AG04449 (cell line): ENCODE results near the gene RAB3IL1.

Experiments used
- CTCF ChIA-PET: fragments of 350-600 bp; formaldehyde crosslinking; extraction: SDS; loops from one replicate; lab custom pipeline; 2021; ENCODE audit warnings: antibody characterized with exemption; lab: Yijun Ruan, JAX
- POLR2A ChIA-PET: fragments of 400-600, 350-600 bp; formaldehyde crosslinking; extraction: SDS; loops from one replicate; lab custom pipeline; 2020; ENCODE audit warnings: antibody characterized with exemption, inconsistent platforms; lab: Yijun Ruan, JAX
- DNase-seq: peaks from one replicate; pipeline ENCODE4 v3.0.0-alpha.2; 2010; ENCODE audit warnings: low read depth, low spot score
- H3K4me3 ChIP-seq: 2 replicates; pipeline ENCODE4 v1.5.1; 2011; ENCODE audit warnings: low read depth, mild to moderate bottlenecking, control low read depth, low read length
- TF ChIP-seq, protein P1 (sequence below): IDR thresholded peaks from one replicate; pipeline ENCODE4 v1.5.1; 2011; ENCODE audit warnings: mild to moderate bottlenecking, moderate library complexity, low read length, control low read depth, inconsistent platforms; ENCODE audit not compliant: insufficient read depth; ENCODE audit errors: missing control alignments

The RAB3IL1 gene

DNA sequence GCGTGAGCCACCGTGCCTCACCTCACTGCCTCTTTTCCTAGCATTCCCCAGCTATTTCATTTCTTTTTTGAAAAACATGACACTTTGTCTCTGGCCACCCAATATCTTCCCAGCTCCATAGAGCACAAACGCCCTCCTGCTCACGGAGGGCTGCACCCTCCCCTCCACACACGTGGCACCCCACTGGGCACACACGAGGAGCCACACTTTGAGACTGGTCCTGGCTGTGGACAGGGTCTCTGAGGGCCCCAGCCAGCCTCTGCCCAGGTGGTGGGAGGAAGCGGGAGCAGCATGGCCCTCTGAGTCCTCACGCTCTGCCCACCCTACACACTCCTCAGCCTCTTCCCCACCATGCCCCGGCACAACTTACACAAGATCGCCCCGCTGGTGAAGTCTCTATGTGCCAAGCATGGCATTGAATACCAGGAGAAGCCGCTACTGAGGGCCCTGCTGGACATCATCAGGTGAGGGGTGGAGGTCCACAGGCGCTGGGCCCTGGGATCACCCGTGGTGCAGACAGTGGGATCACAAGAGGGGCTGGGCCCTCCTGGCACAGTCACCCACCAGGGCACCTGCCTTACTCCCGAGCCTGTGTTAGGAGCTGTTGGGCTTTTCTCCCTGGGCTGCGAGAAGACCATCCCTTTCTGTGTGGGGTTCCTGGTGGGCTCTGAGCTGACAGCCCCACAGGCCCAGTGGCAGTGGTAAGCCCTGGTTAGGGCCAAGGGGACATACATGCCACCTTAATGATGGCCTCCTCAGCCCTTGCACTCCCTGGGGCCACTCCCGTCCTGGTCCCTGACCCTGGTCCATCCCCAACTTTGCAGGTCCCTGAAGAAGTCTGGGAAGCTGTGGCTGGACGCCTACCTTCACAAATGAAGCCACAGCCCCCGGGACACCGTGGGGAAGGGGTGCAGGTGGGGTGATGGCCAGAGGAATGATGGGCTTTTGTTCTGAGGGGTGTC lies 52.3 kb downstream of the RAB3IL1 start:
- ChIA-PET CTCF (interaction anchor here (0.6 to 10.2 kb wide), 8 partner anchors 36 to 243 kb away, joined by 3 to 183 read pairs (median 4); no protein-coding TSS in a partner anchor), POLR2A (interaction anchor here (0.8 kb wide), 1 partner anchor 23 kb away, joined by 3 read pairs; no protein-coding TSS in a partner anchor)
- DNase-seq: no peak
- H3K4me3 ChIP-seq: no peak overlapping the region
- TF ChIP-seq, protein P1, sequence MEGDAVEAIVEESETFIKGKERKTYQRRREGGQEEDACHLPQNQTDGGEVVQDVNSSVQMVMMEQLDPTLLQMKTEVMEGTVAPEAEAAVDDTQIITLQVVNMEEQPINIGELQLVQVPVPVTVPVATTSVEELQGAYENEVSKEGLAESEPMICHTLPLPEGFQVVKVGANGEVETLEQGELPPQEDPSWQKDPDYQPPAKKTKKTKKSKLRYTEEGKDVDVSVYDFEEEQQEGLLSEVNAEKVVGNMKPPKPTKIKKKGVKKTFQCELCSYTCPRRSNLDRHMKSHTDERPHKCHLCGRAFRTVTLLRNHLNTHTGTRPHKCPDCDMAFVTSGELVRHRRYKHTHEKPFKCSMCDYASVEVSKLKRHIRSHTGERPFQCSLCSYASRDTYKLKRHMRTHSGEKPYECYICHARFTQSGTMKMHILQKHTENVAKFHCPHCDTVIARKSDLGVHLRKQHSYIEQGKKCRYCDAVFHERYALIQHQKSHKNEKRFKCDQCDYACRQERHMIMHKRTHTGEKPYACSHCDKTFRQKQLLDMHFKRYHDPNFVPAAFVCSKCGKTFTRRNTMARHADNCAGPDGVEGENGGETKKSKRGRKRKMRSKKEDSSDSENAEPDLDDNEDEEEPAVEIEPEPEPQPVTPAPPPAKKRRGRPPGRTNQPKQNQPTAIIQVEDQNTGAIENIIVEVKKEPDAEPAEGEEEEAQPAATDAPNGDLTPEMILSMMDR: no peak

DNA sequence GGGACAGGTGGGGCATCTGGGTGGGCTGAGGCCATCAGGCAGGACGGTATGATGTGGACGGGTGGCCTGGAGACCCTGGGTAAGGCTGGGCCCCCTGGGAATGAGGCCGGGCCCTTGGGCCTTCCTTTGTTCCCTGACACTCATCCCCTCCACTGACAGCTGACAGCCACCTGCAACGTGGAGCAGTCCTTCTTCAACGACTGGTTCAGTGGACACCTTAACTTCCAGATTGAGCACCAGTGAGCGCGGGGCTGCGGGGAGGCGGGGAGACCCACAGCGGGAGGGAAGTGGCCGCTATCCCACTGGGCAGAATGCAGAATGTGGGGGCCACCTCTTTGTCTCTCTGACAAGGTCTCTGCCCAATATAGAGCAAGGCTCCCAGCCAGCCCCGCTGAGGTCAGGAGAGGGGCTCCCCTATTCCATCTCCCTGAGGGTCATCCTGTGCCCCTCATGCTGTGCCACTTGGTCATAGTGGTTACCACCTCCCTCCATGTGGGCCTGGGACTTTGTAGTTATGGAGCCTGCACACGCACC lies 53.8 kb downstream of the RAB3IL1 start:
- POLR2A ChIA-PET: interaction anchor here (0.6 kb wide), 1 partner anchor 47 kb away, joined by 3 read pairs; no protein-coding TSS in a partner anchor
- DNase-seq: no peak
- TF ChIP-seq, protein P1: no peak
- H3K4me3 ChIP-seq: no peak overlapping the region
- CTCF ChIA-PET: interaction anchor here (0.6 to 2.7 kb wide), 6 partner anchors 9 to 244 kb away, joined by 3 to 12 read pairs (median 4); no protein-coding TSS in a partner anchor

DNA sequence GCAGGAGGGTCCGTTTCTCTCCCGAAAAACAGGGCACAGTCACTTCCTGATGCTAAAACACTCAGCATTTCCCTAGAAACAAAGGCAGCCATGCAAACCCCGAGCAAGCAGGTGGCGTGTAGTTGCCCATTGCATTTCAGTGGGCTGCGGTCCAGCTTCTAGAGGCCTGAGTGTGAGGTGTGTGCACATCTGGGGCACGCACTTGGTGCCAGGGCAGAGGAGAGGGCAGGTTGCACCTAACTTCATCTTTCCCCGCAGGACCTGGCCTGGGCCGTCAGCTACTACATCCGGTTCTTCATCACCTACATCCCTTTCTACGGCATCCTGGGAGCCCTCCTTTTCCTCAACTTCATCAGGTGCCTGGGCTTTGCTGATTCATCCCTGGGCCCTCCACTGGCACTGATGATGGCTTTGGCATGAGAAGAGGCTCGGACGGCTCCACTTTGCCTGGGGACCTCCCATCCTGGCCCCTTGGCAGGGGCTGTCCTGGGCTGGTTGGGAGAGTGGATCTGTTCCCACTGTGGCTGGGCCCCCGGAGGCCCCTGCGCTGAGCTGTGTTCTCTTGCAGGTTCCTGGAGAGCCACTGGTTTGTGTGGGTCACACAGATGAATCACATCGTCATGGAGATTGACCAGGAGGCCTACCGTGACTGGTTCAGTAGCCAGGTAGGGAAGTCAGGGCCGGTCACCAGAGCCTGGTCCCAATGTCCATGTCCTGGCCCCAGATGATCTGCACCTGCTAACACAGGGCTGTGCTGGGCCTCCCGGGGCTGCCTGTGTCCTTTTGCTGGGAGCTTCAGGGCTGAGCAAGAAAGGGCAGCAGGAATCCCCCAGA lies 54.4 kb downstream of the RAB3IL1 start:
- ChIA-PET CTCF (interaction anchor here (0.6 to 2.7 kb wide), 4 partner anchors 8 to 66 kb away, joined by 3 to 12 read pairs (median 7); no protein-coding TSS in a partner anchor), POLR2A (no interaction called here)
- TF ChIP-seq, protein P1: no peak
- DNase-seq: no peak
- no peak overlapping the region for H3K4me3 ChIP-seq

DNA sequence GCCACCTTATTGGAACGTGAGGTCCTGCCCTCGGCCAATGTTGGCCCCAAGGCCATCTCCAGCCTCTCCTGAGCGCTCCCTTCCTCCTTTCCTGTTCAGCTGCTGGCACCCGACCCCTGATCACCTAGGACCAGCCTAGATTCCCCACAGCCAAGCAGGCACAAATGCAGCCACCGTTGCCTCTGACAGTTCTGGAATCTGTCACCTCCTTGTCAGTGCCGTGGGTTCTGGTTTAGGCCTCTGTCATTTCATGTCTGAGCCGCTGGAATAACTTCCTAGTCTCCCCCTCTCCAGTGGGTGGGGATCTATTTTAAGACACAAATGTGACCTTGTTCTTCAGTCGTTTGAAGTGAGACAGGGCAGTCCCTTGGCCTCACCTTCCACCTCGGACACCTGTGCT lies 55.7 kb downstream of the RAB3IL1 start:
- no peak for DNase-seq
- ChIA-PET POLR2A (no interaction called here), CTCF (interaction anchor here (2.5 kb wide), 1 partner anchor 9 kb away, joined by 10 read pairs; no protein-coding TSS in a partner anchor)
- TF ChIP-seq, protein P1: no peak
- no peak overlapping the region for H3K4me3 ChIP-seq

DNA sequence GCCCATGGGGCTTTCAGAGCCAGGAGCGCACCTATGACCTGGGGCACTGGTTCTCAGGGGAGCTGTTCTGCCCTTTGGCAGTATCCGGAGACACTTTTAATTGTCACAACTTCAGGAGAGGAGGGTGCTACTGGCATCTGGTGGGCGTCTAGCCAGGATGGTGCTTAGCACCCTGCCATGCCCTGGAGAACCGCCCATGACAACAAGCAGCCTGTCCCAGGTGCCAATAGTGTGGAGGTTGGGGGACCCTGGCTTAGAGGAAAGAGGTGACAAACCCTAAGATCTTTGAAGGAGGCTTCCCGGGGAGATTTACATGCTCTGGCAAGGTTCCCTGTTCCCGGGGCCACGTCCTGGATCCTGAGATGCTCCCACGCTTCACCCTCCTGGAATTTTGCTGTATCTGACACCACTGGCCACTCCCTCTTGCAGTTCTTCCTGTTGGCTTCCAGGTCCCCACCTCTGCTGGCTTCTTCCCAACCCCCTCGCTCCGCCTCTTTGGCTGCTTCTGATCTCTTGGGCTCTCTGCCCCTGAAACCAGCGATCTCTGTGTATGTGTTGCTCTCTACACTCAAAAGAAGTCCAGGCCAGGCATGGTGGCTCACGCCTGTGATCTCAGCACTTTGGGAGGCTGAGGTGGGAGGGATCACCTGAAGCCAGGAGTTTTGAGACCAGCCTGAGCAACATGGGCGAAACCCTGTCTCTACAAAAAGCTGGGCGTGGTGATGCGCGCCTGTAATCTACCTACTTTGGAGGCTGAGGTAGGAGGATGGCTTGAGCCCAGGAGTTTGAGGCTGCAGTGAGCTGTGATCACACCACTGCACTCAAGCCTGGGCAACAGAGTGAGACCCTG lies 57.1 kb downstream of the RAB3IL1 start:
- POLR2A ChIA-PET: no interaction called here
- DNase-seq: no peak
- H3K4me3 ChIP-seq: no peak overlapping the region
- CTCF ChIA-PET: interaction anchor here (0.6 to 2.5 kb wide), 2 partner anchors 10 to 66 kb away, joined by 3 to 10 read pairs; no protein-coding TSS in a partner anchor
- TF ChIP-seq, protein P1: no peak
